Activated T-cell treated with anti-CD3 and anti-CD28 coated beads, Interleukin-2, amount 50 U/mL, for 1 hour (primary cell): ENCODE results near the gene DNAJC8.

Source experiments
- DNase-seq: peaks from one replicate; pipeline ENCODE4 v3.0.0-alpha.2; 2020

DNAJC8 gene

GRCh38 chr1:28232558-28233263, at the start of gene DNAJC8:
TSS of gene DNAJC8 (minus strand) at chr1:28233029. CDS start at chr1:28232998, 31 bp downstream.
- DNase-seq: peak; percentile 90

- DNase-seq: no peak
Measured at GRCh38 chr1:28281608-28282425, 49.0 kb upstream of the DNAJC8 start.

- no peak for DNase-seq
Measured at GRCh38 chr1:28280977-28281381, 48.1 kb upstream of the DNAJC8 start.

- no peak for DNase-seq
Measured at GRCh38 chr1:28280501-28280900, 47.7 kb upstream of the DNAJC8 start.

- no peak for DNase-seq
Measured at GRCh38 chr1:28279721-28280120, 46.9 kb upstream of the DNAJC8 start.

- DNase-seq: no peak
Measured at GRCh38 chr1:28278763-28279162, 45.9 kb upstream of the DNAJC8 start.

GRCh38 chr1:28273216-28273860, 40.5 kb upstream of the DNAJC8 start:
- DNase-seq: no peak

- no peak for DNase-seq
Measured at GRCh38 chr1:28272215-28272852, 39.5 kb upstream of the DNAJC8 start.

- no peak for DNase-seq
Measured at GRCh38 chr1:28269529-28269928, 36.7 kb upstream of the DNAJC8 start.

- no peak for DNase-seq
Measured at GRCh38 chr1:28267633-28268032, 34.8 kb upstream of the DNAJC8 start.

- no peak for DNase-seq
Measured at GRCh38 chr1:28266920-28267322, 34.1 kb upstream of the DNAJC8 start.

- DNase-seq: no peak
Measured at GRCh38 chr1:28265577-28265976, 32.7 kb upstream of the DNAJC8 start.

- DNase-seq: no peak
Measured at GRCh38 chr1:28264897-28265296, 32.1 kb upstream of the DNAJC8 start.

GRCh38 chr1:28260803-28261174, 28.0 kb upstream of the DNAJC8 start:
- no peak for DNase-seq

GRCh38 chr1:28259934-28260802, 27.3 kb upstream of the DNAJC8 start:
- no peak for DNase-seq

GRCh38 chr1:28259252-28259933, 26.6 kb upstream of the DNAJC8 start, which contains the start of gene SESN2:
TSS of gene SESN2 (plus strand) at chr1:28259518. CDS start at chr1:28259848, 330 bp downstream.
- peak; percentile 99 for DNase-seq

- DNase-seq: no peak
Measured at GRCh38 chr1:28258628-28259251, 25.9 kb upstream of the DNAJC8 start.

- DNase-seq: no peak
Measured at GRCh38 chr1:28257736-28258135, 24.9 kb upstream of the DNAJC8 start.

GRCh38 chr1:28256197-28256827, 23.5 kb upstream of the DNAJC8 start:
- DNase-seq: no peak

- no peak for DNase-seq
Measured at GRCh38 chr1:28249866-28250295, 17.1 kb upstream of the DNAJC8 start.
